Non-pigmented ciliary epithelial cell (primary cell): Measurements from ENCODE around the gene BCS1L.

Experiments
- DNase-seq: peaks from one replicate; pipeline ENCODE4 v3.0.0-alpha.2; 2010; ENCODE audit warnings: low read depth

Gene BCS1L

GRCh38 chr2:218659258-218659987, at the start of gene BCS1L, which contains the start of gene ZNF142:
BCS1L (plus strand) TSS chr2:218659683; CDS start chr2:218660988, 1,305 bp downstream.
ZNF142 (minus strand) TSS chr2:218659623; CDS start chr2:218656429, 3,194 bp downstream.
- peak; percentile 51 for DNase-seq

GRCh38 chr2:218615868-218616315, 43.6 kb upstream of the BCS1L start:
- DNase-seq: no peak

- no peak for DNase-seq
Measured at GRCh38 chr2:218618102-218618860, 41.2 kb upstream of the BCS1L start.

- DNase-seq: no peak
Measured at GRCh38 chr2:218621007-218621406, 38.5 kb upstream of the BCS1L start.

GRCh38 chr2:218622606-218623365, 36.7 kb upstream of the BCS1L start:
- DNase-seq: no peak

- DNase-seq: no peak
Measured at GRCh38 chr2:218623366-218623705, 36.1 kb upstream of the BCS1L start.

- no peak for DNase-seq
Measured at GRCh38 chr2:218626369-218626768, 33.1 kb upstream of the BCS1L start.

GRCh38 chr2:218627939-218628338, 31.5 kb upstream of the BCS1L start:
- no peak for DNase-seq

GRCh38 chr2:218631837-218632236, 27.6 kb upstream of the BCS1L start:
- no peak for DNase-seq

GRCh38 chr2:218635719-218636118, 23.8 kb upstream of the BCS1L start:
- no peak for DNase-seq

- DNase-seq: no peak
Measured at GRCh38 chr2:218638372-218638771, 21.1 kb upstream of the BCS1L start.

- no peak for DNase-seq
Measured at GRCh38 chr2:218642121-218642656, 17.3 kb upstream of the BCS1L start.

- DNase-seq: no peak
Measured at GRCh38 chr2:218642786-218643185, 16.7 kb upstream of the BCS1L start.

GRCh38 chr2:218643751-218644310, 15.7 kb upstream of the BCS1L start:
- no peak for DNase-seq

- no peak for DNase-seq
Measured at GRCh38 chr2:218644721-218645120, 14.8 kb upstream of the BCS1L start.

- no peak for DNase-seq
Measured at GRCh38 chr2:218645126-218645525, 14.4 kb upstream of the BCS1L start.

GRCh38 chr2:218648088-218648786, 11.2 kb upstream of the BCS1L start:
- DNase-seq: no peak

- DNase-seq: no peak
Measured at GRCh38 chr2:218648787-218649100, 10.7 kb upstream of the BCS1L start.

GRCh38 chr2:218655751-218656150, 3.7 kb upstream of the BCS1L start:
- no peak for DNase-seq

GRCh38 chr2:218658671-218659257, 719 bp upstream of the BCS1L start:
- DNase-seq: no peak

- DNase-seq: no peak
Measured at GRCh38 chr2:218659988-218660358, 490 bp downstream of the BCS1L start.
